GM18517 (cell line): ENCODE data around the gene JAM3.

Source experiments
- ATAC-seq: cut with Tn5 transposase; IDR thresholded peaks from one replicate; pipeline ENCODE4 v1.9.1; 2021; ENCODE audit warnings: mild to moderate bottlenecking, moderate library complexity; ENCODE audit not compliant: unreplicated experiment

JAM3 gene

DNA sequence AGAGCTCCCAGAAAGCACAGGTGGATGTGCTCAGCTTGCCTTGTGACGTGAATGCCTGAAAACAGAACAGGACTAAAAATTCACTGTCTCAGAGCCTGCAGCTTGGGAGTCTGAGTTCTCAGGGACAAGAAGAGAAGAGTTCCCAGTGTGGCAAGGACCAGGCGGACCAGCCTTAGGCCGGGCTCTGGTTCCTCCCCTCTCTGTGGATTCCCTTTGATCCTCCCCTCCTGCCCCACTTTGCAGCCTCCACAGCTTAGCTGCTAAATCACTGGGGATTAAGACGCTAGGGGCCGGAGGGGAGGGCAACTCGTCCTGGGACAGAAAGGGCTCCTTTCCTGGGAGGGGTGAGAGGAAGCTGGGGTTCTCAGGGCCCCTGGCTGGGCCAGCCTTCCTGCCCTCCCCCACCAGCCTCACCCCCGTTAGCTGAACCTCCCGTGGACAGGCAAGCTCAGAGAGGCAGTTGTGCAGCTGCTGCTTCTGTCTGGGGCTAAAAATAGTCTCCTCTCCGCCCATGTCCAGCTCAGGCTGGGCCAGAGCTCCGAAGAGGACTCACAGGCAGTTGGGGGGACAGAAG is 29.9 kb upstream of the JAM3 start:
- no peak for ATAC-seq

DNA sequence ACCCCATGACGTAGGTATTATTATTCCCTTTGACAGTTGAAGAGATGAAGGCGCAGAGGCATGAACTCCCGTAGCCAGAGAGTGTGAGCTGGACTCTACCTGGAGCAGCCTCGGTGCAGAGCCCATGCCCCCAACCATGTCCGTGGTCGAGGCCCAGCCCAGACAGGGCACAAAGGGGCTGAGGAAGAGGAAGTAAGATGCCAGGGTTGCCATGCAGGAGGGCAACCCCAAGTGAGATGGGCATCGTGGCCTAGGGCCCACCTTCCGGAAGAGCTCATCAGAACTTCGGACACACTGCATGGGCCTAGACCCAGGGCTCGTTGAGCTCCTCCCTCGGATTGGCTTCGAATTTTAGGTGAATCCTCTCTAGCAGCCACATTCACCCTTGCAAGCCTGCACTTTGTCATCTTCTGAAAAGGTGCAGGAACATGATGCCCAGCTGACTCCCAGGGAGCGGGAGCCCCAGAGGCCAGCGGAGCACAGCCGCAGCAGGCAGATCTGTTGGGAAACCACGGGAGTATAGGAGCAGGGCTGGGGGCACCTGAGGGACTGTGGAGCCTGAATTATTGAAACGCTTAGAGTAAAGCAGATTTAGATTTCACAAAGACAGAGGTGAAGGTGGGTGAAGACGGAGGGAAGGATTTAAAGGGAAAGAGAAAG is 29.0 kb upstream of the JAM3 start:
- ATAC-seq = no peak

DNA sequence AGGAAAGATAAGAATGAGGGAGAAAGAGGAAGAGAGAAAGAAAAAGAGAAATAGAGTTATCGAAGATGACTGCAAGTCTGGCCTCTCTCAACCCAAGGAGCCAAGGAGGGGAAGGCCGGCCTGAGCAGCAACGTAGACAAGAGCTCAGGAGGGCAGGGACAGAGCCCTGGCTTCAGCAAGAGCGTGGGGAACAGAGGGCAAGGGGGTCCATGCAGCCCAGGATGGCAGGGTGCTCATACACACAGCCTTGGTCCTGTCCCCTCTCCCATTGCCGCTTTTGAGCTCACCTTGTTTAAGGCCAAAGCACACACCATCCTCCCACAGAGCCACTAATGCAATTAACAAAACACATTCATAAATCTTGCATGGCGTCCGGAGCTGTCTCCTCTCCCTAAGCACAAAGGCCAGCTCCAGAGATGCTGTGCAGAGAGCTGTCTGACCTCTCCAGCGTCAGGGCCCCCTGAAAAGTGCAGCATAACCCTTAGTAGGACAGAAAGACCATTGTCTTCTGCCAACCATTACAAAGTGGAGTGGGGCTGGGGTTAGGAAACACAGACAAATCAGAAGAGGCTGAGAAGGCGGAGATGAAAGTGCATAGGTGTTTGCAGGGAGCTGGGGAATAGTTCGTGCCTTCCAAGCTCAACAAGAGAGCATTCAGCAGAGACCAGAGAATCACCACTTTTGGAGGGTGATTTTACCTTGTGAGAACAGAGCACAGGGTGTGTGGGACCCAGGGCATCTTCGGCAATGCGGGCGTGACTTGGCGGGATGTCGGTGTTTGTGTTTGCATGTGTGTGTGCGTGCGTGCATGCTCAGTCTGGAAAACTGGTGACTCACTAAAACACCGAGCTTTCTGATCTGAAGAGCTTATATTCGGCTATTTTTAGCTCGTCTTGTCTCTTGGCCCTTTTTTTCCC is 28.2 kb upstream of the JAM3 start:
- ATAC-seq = no peak

DNA sequence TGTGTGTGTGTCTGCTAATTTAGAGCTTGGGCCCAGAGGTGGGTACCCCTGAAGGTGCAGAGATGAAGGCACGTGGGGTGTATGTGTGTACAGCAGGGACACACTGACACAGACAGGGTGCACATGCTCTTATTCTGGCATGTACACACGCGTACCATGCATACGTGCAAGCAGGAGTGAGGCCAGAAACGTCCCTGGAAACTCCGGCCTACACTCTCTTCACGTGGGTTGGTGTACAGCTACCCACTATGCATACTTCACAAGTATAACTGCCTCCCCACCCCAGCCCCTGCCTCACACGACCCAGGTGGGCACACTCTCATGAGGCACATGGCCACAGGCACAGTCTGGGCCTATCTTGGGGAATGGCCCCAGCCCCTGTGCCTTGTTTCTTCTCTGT is 27.5 kb upstream of the JAM3 start:
- ATAC-seq = no peak

DNA sequence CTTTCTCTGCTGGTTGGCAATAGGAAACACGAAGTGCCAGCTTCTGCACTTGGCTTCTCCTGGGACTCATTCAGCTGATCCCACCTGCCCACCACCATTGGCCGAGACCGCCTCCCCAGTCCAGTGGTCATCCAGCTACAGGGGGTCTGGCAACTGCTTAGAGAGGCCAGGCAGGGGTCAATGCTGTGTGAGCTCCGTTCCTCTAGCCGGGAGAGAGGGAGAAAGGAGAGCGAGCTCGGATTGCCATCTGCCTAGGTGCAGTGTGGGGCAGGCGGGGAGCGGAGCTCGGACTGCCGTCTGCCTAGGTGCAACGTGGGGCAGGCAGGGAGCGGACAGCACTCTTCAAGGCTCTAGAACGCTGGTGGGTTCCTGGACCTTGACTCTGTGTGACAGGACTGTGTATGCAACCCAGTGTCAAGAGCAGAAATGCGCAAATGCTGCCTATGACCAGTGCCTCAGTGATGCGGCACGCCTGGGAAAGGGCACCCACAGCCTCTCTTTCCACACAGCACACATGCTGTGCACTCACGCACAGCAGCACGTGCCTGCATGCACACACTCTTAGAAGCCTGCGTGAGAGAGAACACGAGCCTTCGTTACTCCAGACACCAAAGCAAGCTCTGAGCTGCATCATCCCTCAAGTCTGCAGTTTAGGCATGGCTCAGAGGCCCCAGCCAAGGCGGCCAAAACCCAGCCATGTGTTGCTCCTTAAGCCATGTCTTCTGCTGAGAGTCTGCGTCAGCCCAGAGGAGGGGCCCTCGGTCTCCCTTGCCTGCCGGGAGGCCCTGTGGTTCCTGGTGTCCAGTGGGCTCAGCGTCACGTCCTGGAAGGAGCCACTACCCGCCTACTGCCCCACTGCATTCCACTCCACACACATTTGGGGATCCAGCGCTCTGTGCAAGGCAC is 26.8 kb upstream of the JAM3 start:
- ATAC-seq = no peak

DNA sequence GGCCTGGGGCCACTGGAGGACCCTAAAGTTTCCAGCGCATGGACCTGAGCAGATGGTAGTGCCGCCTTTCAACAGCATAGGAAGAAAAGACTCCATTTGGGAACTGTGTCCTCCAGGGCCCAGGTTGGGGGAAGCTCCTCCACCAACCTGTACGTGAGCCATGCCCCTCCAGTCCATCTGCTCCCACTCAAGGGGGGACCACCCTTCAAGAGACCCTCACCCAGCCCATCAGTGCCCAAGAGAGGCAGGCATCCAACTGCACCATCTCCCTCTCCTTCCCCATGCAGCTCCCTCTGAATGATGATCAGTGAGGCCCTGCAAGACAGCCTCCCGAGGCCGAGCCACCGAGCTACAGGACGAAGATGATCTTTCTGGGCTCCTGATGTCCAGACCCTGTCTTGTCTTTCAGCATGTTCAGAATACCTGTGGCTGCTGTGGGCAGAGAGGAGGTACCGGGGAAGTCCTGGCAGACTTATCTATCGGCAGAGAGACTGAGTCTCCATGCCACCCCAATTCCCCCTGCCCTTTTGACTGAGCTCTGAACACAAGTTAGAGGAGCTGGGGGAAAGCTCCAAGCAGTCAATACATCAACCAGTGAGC is 25.0 kb upstream of the JAM3 start:
- ATAC-seq = no peak

DNA sequence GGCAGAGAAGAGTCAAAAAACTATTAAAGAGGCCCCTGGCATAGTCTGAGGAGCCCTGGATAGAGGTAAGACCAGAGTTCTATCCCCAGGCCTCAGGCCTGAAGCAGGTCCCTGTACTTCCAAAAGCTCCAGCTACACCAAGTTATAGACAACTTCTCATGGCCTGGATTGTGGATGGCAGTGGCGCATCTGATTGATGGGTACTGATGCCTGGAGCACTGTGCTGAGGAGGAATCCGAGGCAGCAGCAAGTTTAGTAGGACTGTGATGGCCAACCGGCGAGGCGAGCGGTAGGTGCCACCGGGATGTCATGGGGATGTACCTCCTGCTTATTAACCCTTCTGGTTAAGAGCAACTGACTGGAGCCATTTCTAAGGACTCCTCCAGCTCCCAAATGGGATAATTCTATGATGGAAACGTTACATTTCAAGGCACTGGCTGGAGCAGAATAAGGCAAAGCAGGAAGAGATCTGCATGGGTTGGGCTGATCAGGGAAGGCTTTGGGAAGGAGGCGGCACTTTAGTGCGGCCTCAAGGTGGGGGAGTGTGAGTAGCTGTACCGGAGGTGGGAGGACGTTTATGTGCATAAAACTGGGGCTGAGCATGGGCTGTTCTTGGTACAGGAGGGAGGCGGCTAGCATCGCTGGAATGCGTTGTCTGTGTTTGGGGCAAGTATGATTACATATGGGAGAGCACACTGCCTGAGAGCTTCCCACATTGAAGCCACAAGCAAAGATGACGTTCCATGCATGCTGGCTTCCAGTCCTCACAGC is 24.2 kb upstream of the JAM3 start:
- ATAC-seq = no peak

DNA sequence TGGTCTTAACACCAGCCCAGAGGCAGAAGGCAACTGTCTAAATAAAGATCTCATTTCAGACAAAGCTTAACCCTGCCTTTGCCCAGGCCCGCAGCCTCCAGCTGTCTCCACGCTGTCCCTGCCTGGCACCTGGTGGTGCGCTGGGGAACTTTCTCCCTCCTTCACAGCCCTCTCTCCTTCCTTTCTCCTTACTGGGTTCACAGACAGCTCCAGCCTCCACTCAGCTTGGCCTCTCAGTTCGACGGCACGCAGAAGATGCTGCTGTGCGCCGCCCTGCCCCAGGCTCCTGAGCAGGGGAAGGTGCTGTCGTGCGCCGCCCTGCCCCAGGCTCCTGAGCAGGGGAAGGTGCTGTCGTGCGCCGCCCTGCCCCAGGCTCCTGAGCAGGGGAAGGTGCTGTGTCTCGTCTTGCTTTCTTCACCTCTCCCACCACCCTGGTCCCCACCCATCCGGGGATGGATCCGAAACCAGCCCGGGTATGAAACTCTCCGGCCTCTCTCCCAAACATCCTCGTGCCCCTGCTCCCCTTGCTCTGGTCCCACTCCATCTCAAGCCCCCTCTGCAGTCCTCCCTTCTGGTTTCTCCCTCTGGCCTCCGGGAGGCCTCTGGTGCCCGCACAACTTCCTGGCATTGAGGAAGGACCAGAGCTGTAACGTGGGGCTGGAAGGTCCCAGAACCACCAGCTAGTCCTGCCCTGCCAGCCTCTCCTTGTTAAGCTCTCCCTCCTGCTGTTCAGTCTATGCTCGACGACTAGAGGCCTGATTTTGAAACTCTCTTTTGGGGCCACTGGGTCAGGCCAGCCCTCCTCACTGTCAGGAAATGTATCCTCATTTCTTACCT is 22.9 kb upstream of the JAM3 start:
- no peak for ATAC-seq

DNA sequence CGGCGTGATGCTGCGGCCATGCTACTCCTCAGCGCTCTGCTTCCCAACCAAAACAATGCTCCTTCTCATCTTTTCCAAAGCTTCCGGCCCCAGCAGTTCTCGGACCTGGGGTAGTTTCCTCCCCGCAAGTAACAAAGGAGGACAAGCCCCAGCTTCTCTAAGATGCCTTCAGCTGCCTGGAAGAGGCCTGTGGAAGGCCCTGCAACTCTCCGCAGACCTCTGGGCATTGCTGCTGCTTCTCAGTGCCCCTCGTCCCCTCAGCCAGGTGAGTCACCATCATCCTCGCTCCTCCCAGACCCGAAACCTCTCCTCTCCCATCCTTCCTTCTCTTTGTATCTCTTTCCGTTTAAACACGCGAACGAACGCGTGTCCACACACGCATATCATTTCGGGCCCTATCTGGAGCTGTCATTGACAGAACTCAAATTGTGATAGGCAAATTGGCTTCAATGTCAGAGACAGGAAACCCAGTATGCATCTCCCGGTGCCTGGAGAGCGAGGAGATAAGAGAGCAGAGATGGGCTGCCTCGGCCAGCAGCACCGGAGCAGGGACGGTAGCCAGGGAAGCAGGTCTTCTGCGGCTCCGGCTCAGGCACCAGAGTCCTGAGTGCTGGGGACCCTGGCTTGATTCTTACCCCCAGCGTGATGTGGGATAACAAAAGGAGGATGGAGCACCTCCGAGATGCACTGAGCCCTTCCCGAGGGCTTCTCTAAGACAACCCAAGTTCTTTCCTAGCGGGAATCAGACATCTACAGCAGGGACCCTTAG is 22.0 kb upstream of the JAM3 start:
- no peak for ATAC-seq

DNA sequence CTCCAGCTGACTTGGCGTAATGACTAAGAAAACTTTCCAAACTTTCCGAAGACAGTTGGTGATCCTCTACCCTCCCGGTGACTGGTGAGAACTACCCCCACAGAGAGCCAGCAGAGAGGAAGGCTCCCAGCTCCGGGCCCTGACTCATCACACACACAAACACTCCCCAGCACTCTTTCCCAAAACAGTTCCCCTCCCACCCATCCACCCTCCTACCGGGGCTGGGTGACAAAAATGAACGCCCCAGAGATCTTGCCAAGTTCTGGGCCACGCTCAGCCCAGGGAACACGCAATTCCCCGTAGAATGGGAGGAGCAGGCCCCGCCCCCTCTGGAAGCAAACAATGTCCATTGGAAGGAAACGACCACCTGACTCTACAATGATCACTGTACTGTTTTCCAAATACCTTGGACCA is 21.3 kb upstream of the JAM3 start:
- no peak for ATAC-seq

DNA sequence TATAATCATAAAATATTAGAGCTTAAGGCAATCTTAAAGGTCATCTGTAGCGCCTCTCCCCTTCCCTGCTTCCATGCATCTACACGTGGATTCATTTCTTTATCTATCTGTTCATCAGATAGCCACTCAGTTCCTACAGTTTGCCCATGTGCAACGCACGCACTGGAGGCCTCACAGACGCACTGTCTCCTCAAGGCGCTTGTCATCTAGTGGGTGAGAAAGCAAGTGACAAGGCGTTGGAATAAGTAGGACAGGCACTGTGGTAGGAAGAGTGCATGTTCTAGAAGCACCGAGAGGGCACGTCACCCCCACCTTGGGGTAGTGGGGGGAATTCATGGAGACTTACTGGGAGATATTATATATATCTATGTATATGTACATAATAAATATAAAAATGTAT is 20.8 kb upstream of the JAM3 start:
- ATAC-seq = no peak

DNA sequence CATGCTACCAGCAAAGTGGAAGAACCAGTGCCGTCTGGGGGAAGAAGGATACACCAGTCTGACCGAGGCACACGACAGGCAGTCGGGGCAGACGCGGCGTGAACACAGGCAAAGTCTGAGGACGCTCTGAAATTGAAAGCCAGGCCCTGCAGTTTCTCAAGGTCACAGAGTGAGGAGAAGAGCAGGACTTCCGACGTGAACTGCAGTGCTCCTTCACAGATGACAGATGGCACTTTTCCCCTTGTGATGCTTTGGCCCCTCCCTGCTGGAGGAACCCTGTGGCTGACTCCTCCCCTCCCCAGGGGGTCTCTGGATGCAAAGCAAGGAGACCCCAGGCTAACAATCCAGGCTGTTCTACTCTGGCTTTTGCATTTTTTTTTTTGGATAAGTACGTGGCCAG is 19.6 kb upstream of the JAM3 start:
- no peak for ATAC-seq

DNA sequence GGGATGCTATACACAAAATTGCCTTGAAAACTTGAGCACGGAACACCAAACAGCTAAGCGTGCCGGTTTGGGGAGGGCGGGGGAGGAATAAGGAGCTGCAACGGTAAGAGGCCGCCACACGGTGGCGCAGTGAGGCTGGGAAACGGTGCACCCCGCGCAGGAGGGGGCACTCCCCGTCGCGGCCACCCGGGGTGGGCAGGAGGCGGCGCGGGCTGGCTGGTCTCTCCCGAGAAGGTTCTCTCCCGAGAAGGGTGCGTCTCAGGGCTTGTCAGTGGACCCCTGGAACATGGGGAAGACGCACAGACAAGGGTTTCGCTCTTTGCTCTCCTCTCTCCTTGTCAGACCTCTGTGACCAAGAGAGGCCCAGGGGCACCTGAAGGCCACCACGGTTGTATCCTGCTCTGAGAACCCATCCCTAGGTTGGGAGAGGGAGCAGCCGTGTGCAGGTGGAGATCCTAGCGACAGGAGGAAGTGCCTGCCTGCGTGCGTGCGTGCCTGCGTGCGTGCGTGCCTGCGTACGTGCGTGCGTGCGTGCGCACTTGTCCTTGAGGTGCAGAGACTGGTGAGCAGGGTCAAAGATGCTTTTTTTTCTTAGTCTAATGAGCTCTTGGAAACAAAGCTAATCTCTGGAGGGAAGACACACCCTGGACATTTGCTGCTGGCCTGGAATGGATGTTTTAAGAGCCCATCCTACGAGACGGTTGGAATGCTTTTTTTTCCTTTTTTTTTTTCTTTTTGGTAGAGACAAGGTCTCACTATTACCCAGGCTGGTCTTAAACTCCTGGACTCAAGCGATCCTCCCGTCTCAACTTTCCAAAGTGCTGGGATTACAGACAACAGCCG is 18.1 kb upstream of the JAM3 start:
- peak; percentile 64 for ATAC-seq

DNA sequence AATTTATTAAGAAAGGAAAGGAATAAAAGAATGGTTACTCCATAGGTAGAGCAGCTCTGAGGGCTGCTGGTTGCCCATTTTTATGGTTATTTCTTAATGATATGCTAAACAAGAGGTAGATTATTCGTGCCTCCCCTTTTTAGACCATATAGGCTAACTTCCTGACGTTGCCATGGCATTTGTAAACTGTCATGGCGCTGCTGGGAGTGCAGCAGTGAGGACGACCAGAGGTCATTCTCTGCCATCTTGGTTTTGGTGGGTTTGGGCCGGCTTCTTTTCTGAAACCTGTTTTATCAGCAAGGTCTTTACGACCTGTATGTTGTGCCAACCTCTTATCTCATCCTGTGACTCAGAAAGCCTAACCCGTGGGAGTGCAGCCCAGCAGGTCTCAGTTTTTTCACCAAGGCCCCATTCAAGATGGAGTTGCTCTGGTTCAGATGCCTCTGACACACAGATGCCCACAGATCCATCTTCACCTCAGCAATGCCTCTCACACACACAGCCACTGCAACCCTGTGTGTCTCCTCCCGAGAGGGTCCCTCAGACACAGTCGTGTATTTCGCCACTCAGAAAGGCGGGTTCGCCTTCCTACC is 16.4 kb upstream of the JAM3 start:
- ATAC-seq = no peak

DNA sequence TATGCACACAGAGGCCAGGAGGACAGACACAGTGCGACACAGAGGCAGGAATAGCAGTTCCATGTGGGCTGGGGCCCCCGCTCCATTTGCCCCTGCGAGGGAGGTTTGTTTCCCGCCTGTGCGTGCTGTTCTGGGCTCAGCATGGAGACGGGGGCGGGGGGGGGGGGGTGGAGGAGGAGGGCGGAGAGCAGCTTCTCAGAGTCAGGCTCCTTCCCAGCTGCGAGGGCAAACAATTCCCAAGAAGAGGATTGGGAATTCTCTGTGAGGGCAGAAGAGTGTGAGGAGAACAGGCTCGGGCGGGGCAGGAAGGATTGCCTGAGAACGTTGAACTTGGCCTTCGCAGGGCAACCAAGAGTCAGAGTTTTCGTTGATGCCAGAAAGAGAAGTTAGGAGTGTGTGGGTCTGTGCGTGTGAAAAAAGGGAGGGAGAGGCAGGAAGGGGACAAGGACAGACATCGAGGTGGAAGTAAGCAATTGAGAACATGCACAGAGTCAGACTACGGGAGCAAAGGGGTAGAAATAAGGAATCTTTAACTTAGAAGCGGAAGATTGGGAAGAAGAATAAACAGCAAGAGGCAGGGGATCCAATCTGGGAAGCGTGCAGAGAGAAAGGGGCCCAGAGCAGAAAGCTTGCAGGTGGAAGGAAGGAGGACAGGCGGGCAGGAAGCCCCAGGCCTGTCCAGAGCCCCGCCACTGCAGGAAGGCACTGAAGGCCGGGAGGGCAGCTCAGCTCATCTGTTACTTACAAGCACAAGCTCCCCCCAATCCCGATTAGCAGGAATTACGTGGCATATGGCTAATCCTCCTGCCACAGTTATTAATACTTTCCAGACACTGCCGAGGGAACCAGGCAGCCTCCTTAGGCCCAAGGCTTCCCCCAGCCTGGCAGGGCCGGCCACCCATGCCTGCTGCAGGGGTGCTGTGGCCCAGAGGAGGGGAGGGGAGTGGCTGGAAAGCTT is 15.6 kb upstream of the JAM3 start:
- ATAC-seq = no peak

DNA sequence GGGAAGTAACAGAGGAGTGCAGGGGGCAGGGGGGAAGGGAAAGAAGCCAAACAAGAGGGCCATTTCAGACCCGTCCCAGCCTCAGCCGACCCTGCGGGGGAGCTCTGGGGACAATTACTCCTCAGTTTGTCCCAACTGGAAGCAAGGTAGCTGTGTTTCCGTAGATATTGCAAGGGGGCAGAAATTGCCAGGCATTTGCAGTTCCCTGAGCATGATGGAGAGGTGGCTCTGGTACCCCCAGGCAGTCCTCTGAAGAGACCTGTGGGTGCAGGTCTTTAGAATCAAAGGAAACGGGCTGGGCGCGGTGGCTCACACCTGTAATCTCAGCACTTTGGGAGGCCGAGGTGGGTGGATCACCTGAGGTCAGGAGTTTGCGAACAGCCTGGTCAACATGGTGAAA is 13.8 kb upstream of the JAM3 start:
- ATAC-seq = no peak
